CD4-positive, alpha-beta memory T cell (primary cell): ENCODE results near the gene RNF208. TPM values are rescaled to one million over a fixed set of nuclear protein-coding genes. Genes with fewer than 3 reads are reported as not detected.

Source experiments
- CTCF ChIA-PET: fragments of 350-600 bp; sonication (Branson Sonifier 250); formaldehyde crosslinking; loops from one replicate; lab custom pipeline; 2021; ENCODE audit warnings: inconsistent platforms; ENCODE audit not compliant: partially characterized antibody; lab: Charles Lee
- POLR2A ChIA-PET: fragments of 350-600 bp; sonication (Branson Sonifier 250); formaldehyde crosslinking; loops from one replicate; lab custom pipeline; 2021; ENCODE audit not compliant: partially characterized antibody; lab: Charles Lee
- DNase-seq, 5 donors: peaks; one replicate each; pipeline versions ENCODE4 v3.0.0 to v3.0.0-alpha.2; 2020 to 2022; ENCODE audit warnings: mixed read lengths in 1 of 5
- H3K27ac ChIP-seq: one replicate; pipeline ENCODE4 v1.7.0; 2013; ENCODE audit warnings: low read depth, low read length
- H3K27me3 ChIP-seq: 2 replicates; pipeline ENCODE4 v1.7.0; 2013; ENCODE audit warnings: mild to moderate bottlenecking, low read length, moderate library complexity; ENCODE audit not compliant: insufficient read depth
- H3K36me3 ChIP-seq: 2 replicates; pipeline ENCODE4 v1.7.0; 2013; ENCODE audit warnings: mild to moderate bottlenecking, low read length, moderate library complexity; ENCODE audit not compliant: insufficient read depth
- H3K4me1 ChIP-seq: 2 replicates; pipeline ENCODE4 v1.7.0; 2013; ENCODE audit warnings: mild to moderate bottlenecking, low read length, moderate library complexity; ENCODE audit not compliant: insufficient read depth
- H3K4me3 ChIP-seq, 2 donors: one replicate each; pipeline ENCODE4 v1.7.0; 2013; ENCODE audit warnings: low read length in 2 of 2, mild to moderate bottlenecking in 1 of 2
- H3K9me3 ChIP-seq, 2 donors: one replicate each; pipeline ENCODE4 v1.7.0; 2013; ENCODE audit warnings: low read length in 2 of 2, control low read depth in 1 of 2; ENCODE audit not compliant: control insufficient read depth in 1 of 2
- H3K27ac Mint-ChIP-seq, 7 donors: one replicate each; pipeline ENCODE4 v1.8.0; 2020 to 2021; ENCODE audit warnings: mixed read lengths in 7 of 7, mild to moderate bottlenecking in 6 of 7, inconsistent platforms in 3 of 7, moderate library complexity in 3 of 7
- H3K27me3 Mint-ChIP-seq, 2 donors: one replicate each; pipeline ENCODE4 v1.8.0; 2020 to 2021; ENCODE audit warnings: mixed read lengths in 2 of 2
- H3K36me3 Mint-ChIP-seq, 2 donors: one replicate each; pipeline ENCODE4 v1.8.0; 2020 to 2021; ENCODE audit warnings: mixed read lengths in 2 of 2, inconsistent platforms in 1 of 2, mild to moderate bottlenecking in 1 of 2
- H3K4me1 Mint-ChIP-seq, 4 donors: one replicate each; pipeline ENCODE4 v1.8.0; 2020 to 2021; ENCODE audit warnings: mixed read lengths in 4 of 4, mild to moderate bottlenecking in 1 of 4
- H3K4me3 Mint-ChIP-seq, 8 donors: one replicate each; pipeline ENCODE4 v1.8.0; 2020 to 2021; ENCODE audit warnings: mixed read lengths in 8 of 8, mild to moderate bottlenecking in 7 of 8, moderate library complexity in 6 of 8, inconsistent platforms in 3 of 8
- H3K9me3 Mint-ChIP-seq, 8 donors: one replicate each; pipeline ENCODE4 v1.8.0; 2020 to 2021; ENCODE audit warnings: mixed read lengths in 8 of 8, mild to moderate bottlenecking in 5 of 8, inconsistent platforms in 3 of 8, moderate library complexity in 1 of 8
- intact Hi-C: fragments of 100-400 bp; cut with micrococcal nuclease; formaldehyde crosslinking; loops from one replicate; pipeline ENCODE4 v1.15.1; 2023
- polyA plus RNA-seq, 2 donors: library from polyadenylated mRNA; unstranded; fragments of 300-500 nt; fragmentation: Illumina TruSeq; gene quantifications; one replicate each; pipeline ENCODE4 v1.2.3, GENCODE V29; 2021
- total RNA-seq, 2 experiments: library from RNA; stranded (reverse); gene quantifications; one replicate each; pipeline ENCODE4 v1.2.3, GENCODE V29; 2021

Gene RNF208
- total and polyA plus RNA-seq, 4 experiments from 2014 or later, result 0.64 to 1.3 TPM; not detected in 2

DNA sequence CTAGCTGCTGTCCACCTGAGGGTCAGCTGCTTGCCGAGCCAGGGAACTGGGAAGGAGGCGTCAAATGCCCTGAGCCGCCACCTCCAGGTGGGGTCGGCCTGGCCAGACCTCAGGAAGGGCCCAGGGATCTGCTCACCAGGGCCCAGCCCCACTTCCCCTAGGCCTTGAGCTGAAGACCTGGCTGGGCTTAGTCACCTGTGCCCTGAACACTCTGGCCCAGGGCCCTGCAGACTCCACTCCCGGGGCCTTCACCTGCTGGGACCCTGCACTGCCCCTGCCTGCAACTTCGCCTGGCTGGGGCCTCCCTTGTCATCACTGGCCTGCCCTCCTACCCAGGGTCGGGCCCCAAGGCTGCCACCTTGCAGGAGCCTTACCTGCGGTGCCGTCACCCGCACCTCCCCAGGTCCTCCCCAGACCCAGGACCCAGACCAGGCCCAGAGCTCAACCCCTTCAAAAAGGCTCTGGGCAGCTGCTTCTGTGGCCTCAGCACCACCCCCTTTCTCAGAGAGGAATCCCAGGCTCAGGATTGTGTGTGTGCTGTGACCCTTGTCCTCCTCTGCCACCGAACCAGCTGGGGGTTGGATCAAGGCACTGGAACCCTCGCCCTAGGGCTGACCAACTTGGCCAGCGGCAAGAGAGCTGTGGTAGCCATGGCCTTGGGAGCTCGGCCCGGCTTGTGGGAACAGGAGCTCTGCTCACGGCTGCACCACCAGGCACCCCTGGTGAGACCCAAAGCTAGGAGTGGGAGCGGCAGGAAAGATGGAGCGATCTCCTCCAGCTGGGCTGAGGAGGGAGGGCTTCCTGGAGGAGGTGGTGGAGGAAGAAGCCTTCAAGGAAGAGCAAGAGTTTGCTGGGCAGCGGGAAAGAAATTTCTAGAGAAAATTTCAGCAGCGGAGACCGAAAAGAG, 31.9 kb upstream of the RNF208 start:
- peak overlapping the region in 1 of 2 donors; percentile 81 for H3K4me3 ChIP-seq
- DNase-seq, result peak in 1 of 5 donors; percentile 40

DNA sequence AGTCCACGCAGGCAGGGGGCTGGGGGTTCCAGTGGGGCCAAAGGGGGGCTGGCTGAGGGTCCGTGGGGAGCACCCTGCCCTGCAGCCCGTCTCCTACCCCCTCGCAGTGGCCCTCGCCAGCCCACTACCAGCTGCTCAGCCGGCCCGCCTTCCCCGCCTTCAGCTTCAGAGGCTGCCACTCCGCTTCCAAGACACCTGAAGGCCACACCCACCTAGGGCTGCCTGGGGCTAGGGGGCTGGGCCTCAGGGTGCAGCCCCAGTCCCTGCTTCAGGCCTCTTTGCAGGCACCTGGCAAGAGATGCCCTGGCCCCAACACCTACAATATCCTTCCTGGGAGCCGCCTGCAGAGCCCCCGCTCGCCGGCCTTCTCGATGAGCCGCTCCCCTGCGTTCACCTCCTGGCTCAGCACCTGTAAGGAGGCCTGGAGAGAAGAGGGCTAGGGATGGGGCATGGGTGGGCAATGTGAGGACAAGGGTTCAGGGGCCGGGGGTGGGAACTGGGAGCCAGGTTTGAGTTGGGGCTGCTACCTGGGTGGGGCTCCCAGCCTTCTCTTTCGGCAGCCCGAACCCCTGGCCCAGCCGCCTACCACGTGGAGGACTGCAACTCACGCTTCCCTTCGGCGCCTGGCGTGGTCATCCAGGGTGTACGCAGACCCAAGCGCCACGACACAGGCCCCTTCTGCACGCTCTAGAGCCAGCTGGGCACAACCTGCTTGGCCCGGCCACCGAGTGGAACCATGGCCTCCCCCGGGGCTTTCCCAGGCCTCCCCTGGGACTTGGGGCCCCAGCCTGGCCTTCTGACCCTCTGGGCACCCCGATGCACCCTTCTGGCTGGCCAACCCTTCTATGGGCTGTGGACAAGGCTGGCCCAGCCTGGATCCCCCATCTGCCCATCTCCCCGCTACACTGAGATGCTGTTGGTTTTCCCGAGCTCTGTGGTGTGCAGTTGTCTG, 30.8 kb upstream of the RNF208 start:
- Histone ChIP-seq H3K4me3 (no peak overlapping the region), H3K4me1 (peaks cover 25% of the 10 kb centered on the region), H3K9me3 (no peaks in the 10 kb centered on the region), H3K27me3 (no peaks in the 10 kb centered on the region), H3K27ac (no peak overlapping the region), H3K36me3 (no peaks in the 10 kb centered on the region)
- Mint-ChIP-seq H3K4me3 (peak overlapping the region in 1 of 8 donors; percentile 89), H3K9me3 (peaks cover 0 to 3% (median 0%) of the 10 kb centered on the region in 8 donors), H3K36me3 (peaks cover 0 to 3% of the 10 kb centered on the region in 2 donors), H3K27me3 (no peaks in the 10 kb centered on the region), H3K4me1 (peaks cover 2 to 24% (median 10%) of the 10 kb centered on the region in 4 donors), H3K27ac (no peak overlapping the region)
- DNase-seq, result peak in 1 of 5 donors; percentile 36
- CTCF ChIA-PET, result interaction anchor here (2.0 kb wide), 1 partner anchor 16 kb away, joined by 10 read pairs; no protein-coding TSS in a partner anchor
- intact Hi-C loops, result no loop called here
- POLR2A ChIA-PET, result interaction anchor here (1.1 to 10.6 kb wide), 3 partner anchors 12 to 52 kb away, joined by 3 to 260 read pairs (median 3); partner anchors contain the start of gene TUBB4B

More for the DNA sequence above, 31.9 kb upstream of the RNF208 start:
- Histone ChIP-seq H3K36me3 (peaks cover 5% of the 10 kb centered on the region), H3K27me3 (no peaks in the 10 kb centered on the region), H3K9me3 (no peaks in the 10 kb centered on the region), H3K27ac (peak overlapping the region; percentile 56), H3K4me1 (peaks cover 25% of the 10 kb centered on the region)
- intact Hi-C loops, result no loop called here
- no peaks in the 10 kb centered on the region for H3K27me3 Mint-ChIP-seq
- POLR2A ChIA-PET, result interaction anchor here (0.9 to 10.6 kb wide), 11 partner anchors 13 to 167 kb away, joined by 3 to 260 read pairs (median 5); partner anchors contain the start of genes ANAPC2, MAN1B1, RNF208 and SSNA1
- peaks cover 0 to 3% (median 0%) of the 10 kb centered on the region in 8 donors for H3K9me3 Mint-ChIP-seq
- CTCF ChIA-PET, result interaction anchor here (0.9 to 2.0 kb wide), 7 partner anchors 11 to 158 kb away, joined by 3 to 10 read pairs (median 3); partner anchors contain the start of gene TUBB4B
- peaks cover 0 to 3% of the 10 kb centered on the region in 2 donors for H3K36me3 Mint-ChIP-seq
- peak overlapping the region in 5 of 7 donors; percentile 50 to 79 (median 74) for H3K27ac Mint-ChIP-seq
- H3K4me3 Mint-ChIP-seq, result peak overlapping the region; percentile 81 to 89 (median 85)
- peaks cover 2 to 24% (median 10%) of the 10 kb centered on the region in 4 donors for H3K4me1 Mint-ChIP-seq

DNA sequence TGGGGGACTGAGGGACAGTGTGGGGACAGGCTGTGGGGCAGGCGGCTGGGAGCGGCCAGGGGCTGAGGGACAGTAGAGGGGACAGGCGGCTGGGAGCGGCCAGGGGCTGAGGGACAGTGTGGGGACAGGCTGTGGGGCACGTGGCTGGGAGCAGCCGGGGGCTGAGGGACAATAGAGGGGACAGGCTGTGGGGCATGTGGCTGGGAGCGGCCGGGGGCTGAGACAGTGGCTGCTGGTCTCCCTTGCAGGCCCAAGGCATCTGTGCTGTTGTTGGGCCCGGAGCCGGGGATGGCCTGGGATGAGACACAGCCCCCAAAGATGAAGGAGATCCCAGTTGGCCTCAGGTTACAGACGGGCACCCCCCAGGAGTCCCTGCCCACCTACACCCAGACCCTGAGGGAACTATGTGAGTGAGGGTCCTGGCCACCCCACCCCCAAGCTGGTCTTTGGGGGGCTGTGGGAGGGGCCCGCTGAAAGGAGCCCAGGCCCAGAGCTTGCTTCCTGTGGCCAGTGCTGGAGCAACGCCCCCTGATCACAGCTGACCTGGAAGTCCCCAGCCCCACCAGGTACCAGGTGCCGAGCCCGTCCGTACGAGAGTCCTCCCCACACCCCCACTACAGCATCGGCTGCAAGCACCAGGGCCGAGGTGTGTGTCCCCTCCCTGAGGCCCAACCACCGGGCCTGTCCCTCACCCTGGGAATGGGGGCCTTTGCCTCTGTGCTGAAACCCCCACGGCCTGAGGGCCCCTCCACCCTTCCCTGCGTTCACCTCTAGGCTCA, 29.6 kb upstream of the RNF208 start:
- H3K9me3 ChIP-seq, result no peaks in the 10 kb centered on the region
- POLR2A ChIA-PET, result interaction anchor here (1.2 to 10.6 kb wide), 2 partner anchors 11 to 50 kb away, joined by 3 to 260 read pairs; partner anchors contain the start of gene TUBB4B
- Mint-ChIP-seq H3K4me3 (no peak overlapping the region), H3K27ac (no peak overlapping the region), H3K36me3 (peaks cover 0 to 3% of the 10 kb centered on the region in 2 donors), H3K9me3 (peaks cover 0 to 3% (median 0%) of the 10 kb centered on the region in 8 donors), H3K4me1 (peaks cover 2 to 17% (median 7%) of the 10 kb centered on the region in 4 donors), H3K27me3 (no peaks in the 10 kb centered on the region)
- peak in 1 of 5 donors; percentile 28 for DNase-seq
- CTCF ChIA-PET, result no interaction called here
- H3K36me3 ChIP-seq, result no peaks in the 10 kb centered on the region
- H3K27me3 ChIP-seq, result no peaks in the 10 kb centered on the region
- no peak overlapping the region for H3K4me3 ChIP-seq
- H3K27ac ChIP-seq, result no peak overlapping the region
- intact Hi-C loops, result no loop called here
- H3K4me1 ChIP-seq, result peaks cover 20% of the 10 kb centered on the region

DNA sequence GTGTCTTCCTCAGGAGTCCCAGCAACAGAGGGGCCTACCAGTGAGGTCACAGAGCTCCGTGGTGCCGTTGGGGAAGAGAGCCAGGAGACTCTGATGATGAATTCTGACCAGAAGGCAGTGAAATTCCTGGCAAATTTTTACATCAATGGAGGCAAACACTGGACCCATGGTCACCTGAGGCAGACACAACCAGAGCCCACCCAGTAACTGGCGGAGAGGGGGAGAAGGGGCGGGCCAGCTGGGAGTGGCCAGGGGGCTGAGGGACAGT, 29.1 kb upstream of the RNF208 start, which contains the start of gene STPG3:
Gene STPG3, plus strand, starts transcription at position 93 of the 268 bp plus-strand sequence. Its CDS starts 1 bp downstream, at position 94.
- Histone ChIP-seq H3K9me3 (no peaks in the 10 kb centered on the region), H3K27ac (no peak within 1 kb of the TSS), H3K27me3 (no peaks in the 10 kb centered on the region), H3K4me1 (peaks cover 15% of the 10 kb centered on the region), H3K4me3 (no peak within 1 kb of the TSS), H3K36me3 (no peaks in the 10 kb centered on the region)
- peaks cover 0 to 3% of the 10 kb centered on the region in 2 donors for H3K36me3 Mint-ChIP-seq
- no peaks in the 10 kb centered on the region for H3K27me3 Mint-ChIP-seq
- H3K4me3 Mint-ChIP-seq, result no peak within 1 kb of the TSS
- ChIA-PET POLR2A (interaction anchor here (10.6 kb wide), 1 partner anchor 10 kb away, joined by 260 read pairs; the partner anchor contains the start of gene TUBB4B), CTCF (no interaction called here)
- H3K9me3 Mint-ChIP-seq, result peaks cover 0 to 3% (median 0%) of the 10 kb centered on the region in 8 donors
- peaks cover 2 to 11% (median 5%) of the 10 kb centered on the region in 4 donors for H3K4me1 Mint-ChIP-seq
- intact Hi-C loops, result no loop called here
- no peak within 1 kb of the TSS for H3K27ac Mint-ChIP-seq
- no peak for DNase-seq

DNA sequence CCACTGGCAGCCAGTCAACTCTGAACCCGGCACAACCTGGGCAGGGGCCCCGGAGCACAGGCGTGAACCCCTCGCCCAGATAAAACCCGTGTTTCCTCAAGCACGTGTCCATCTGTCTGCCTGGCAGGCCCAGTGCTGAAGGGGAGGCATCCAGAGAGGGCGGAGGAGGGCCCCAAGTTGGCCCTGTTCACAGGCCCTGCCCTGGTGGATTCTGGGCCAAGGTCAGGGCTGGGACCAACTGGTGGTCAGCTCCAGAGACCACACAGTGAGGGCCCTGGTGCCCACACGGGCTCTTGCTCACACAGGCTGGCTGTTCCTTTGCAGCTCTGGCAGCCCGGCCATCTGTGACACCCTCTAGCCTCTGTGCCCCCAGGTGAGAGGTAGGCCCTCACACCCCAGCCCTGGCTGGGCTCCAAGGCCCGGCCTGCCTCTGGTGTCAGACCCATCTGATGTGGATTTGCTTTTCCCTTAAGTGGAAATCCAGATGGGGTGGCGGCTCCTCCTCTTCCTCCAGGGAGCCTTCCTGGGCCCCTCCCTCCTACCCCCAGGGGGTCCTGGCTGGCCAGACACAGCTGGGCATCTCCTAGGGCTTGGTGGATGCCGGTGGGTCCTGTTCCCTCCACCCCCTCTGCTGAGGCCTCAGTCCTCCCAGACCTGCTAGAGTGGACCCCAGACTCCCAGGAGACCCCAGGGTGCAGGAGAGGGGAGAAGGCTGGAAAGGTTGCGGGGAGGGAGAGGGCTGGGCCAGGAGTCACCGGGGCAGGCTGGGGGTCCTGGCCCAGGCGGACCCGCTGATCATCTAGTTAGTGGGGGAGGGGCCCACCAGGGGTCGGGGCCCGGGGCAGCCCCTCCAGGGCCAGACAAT, 28.5 kb upstream of the RNF208 start:
- intact Hi-C loops, result no loop called here
- Mint-ChIP-seq H3K4me3 (no peak overlapping the region), H3K27me3 (no peaks in the 10 kb centered on the region), H3K27ac (no peak overlapping the region), H3K4me1 (peaks cover under 1 to 6% (median 2%) of the 10 kb centered on the region in 4 donors), H3K9me3 (peaks cover 0 to 3% (median 0%) of the 10 kb centered on the region in 8 donors), H3K36me3 (peaks cover 0 to under 1% of the 10 kb centered on the region in 2 donors)
- DNase-seq, result peak in 1 of 5 donors; percentile 12
- Histone ChIP-seq H3K36me3 (no peaks in the 10 kb centered on the region), H3K9me3 (no peaks in the 10 kb centered on the region), H3K4me1 (peaks cover 9% of the 10 kb centered on the region), H3K27ac (no peak overlapping the region), H3K27me3 (no peaks in the 10 kb centered on the region), H3K4me3 (no peak overlapping the region)
- CTCF ChIA-PET, result no interaction called here
- POLR2A ChIA-PET, result interaction anchor here (10.6 kb wide), 1 partner anchor 9 kb away, joined by 260 read pairs; the partner anchor contains the start of gene TUBB4B
